Gastrocnemius medialis (tissue), 4 donors: ENCODE data around the gene WDR13.

ENCODE experiments used
- POLR2A ChIP-seq, 2 donors: fragments of 450-650 bp; IDR thresholded peaks; one replicate each; pipeline ENCODE4 v1.6.1; 2017; ENCODE audit warnings: antibody characterized with exemption in 2 of 2, mild to moderate bottlenecking in 2 of 2, moderate library complexity in 2 of 2
- TF ChIP-seq, protein P1 (sequence below), 5 experiments: fragments of 450-650 bp in 3 of 5; fragments of 200-600 bp in 2 of 5; sonication (generic) in 2 of 5; IDR thresholded peaks in 4 of 5; conservative IDR thresholded peaks in 1 of 5; 1 replicate in 4 of 5; 2 replicates in 1 of 5; pipeline ENCODE4 v1.5.1; 2016 to 2019; ENCODE audit warnings: antibody characterized with exemption in 5 of 5, mild to moderate bottlenecking in 3 of 5, moderate library complexity in 3 of 5

DNA sequence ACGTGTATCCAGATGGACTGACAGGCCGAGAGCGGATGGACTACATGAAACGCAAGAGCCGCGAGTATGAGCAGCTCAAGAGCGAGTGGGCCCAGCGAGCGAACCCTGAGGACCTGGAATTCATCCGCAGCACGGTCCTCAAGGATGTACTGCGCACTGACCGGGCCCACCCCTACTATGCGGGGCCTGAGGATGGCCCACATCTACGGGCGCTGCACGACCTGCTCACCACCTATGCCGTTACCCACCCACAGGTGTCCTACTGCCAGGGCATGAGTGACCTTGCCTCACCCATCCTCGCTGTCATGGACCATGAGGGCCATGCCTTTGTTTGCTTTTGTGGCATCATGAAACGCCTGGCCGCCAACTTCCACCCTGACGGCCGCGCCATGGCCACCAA, 37.7 kb upstream of the WDR13 start:
- TF ChIP-seq, protein P1, sequence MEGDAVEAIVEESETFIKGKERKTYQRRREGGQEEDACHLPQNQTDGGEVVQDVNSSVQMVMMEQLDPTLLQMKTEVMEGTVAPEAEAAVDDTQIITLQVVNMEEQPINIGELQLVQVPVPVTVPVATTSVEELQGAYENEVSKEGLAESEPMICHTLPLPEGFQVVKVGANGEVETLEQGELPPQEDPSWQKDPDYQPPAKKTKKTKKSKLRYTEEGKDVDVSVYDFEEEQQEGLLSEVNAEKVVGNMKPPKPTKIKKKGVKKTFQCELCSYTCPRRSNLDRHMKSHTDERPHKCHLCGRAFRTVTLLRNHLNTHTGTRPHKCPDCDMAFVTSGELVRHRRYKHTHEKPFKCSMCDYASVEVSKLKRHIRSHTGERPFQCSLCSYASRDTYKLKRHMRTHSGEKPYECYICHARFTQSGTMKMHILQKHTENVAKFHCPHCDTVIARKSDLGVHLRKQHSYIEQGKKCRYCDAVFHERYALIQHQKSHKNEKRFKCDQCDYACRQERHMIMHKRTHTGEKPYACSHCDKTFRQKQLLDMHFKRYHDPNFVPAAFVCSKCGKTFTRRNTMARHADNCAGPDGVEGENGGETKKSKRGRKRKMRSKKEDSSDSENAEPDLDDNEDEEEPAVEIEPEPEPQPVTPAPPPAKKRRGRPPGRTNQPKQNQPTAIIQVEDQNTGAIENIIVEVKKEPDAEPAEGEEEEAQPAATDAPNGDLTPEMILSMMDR (IDR thresholded peaks at IDR 0.05 in 4 of 5, conservative IDR thresholded peaks at IDR 0.05 in 1 of 5) = no peak
- TF ChIP-seq POLR2A (IDR thresholded peaks at IDR 0.05) = no peak
